SK-N-SH (cell line): Measurements from ENCODE around the gene ADGRB2. TPM values are rescaled to one million over a fixed set of nuclear protein-coding genes. Genes with fewer than 3 reads are reported as not detected.

Source experiments
- CTCF ChIA-PET: fragments of 300-600, 350-600 bp; formaldehyde crosslinking; extraction: SDS; loops from one replicate; lab custom pipeline; 2021; lab: Yijun Ruan, JAX
- POLR2A ChIA-PET: fragments of 350-600 bp; sonication (Branson Sonifier 250); formaldehyde crosslinking; extraction: SDS; loops from one replicate; lab custom pipeline; 2020; ENCODE audit warnings: antibody characterized with exemption, inconsistent platforms; lab: Yijun Ruan, JAX
- DNase-seq: peaks from one replicate; pipeline ENCODE4 v3.0.0; 2012
- H2AFZ ChIP-seq: fragments of 200-600 bp; sonication (generic); 2 replicates; pipeline ENCODE4 v1.8.1; 2016; ENCODE audit warnings: antibody characterized with exemption, mild to moderate bottlenecking, low read depth
- H3F3A ChIP-seq: fragments of 200-600 bp; sonication (generic); replicated peaks from 2 replicates; pipeline ENCODE3; 2016; ENCODE audit warnings: antibody characterized with exemption, mild to moderate bottlenecking; ENCODE audit not compliant: insufficient read depth
- H3K27ac ChIP-seq, 2 experiments: fragments of 200-500 bp in 1 of 2; fragments of 200-600 bp in 1 of 2; sonication (Bioruptor generic) in 1 of 2; sonication (generic), shearing (Covaris generic) in 1 of 2; 2 replicates each; pipeline versions ENCODE4 v1.5.1 to v1.6.1; 2014 to 2016; ENCODE audit warnings: low read depth in 2 of 2, inconsistent platforms in 1 of 2, low read length in 1 of 2, mild to moderate bottlenecking in 1 of 2, mixed read lengths in 1 of 2
- H3K27me3 ChIP-seq: fragments of 200-600 bp; sonication (generic), shearing (Covaris generic); 2 replicates; pipeline ENCODE4 v1.6.1; 2016; ENCODE audit warnings: mixed run types; ENCODE audit not compliant: insufficient read depth
- H3K36me3 ChIP-seq, 2 experiments: fragments of 200-500 bp in 1 of 2; fragments of 200-600 bp in 1 of 2; sonication (Bioruptor generic) in 1 of 2; sonication (generic) in 1 of 2; replicated peaks in 1 of 2; 2 replicates each; pipeline versions ENCODE3 to v1.5.1; 2014 to 2016; ENCODE audit warnings: low read length in 1 of 2, mild to moderate bottlenecking in 1 of 2; ENCODE audit not compliant: insufficient read depth in 2 of 2, control insufficient read depth in 1 of 2
- H3K4me1 ChIP-seq, 2 experiments: fragments of 200-500 bp in 1 of 2; fragments of 200-600 bp in 1 of 2; sonication (Bioruptor generic) in 1 of 2; sonication (generic), shearing (Covaris generic) in 1 of 2; 2 replicates each; pipeline versions ENCODE4 v1.5.1 to v1.6.1; 2014 to 2016; ENCODE audit warnings: low read depth in 1 of 2, low read length in 1 of 2, mixed run types in 1 of 2; ENCODE audit not compliant: insufficient read depth in 2 of 2, control insufficient read depth in 1 of 2
- H3K4me2 ChIP-seq: fragments of 200-600 bp; sonication (generic), shearing (Covaris generic); 2 replicates; pipeline ENCODE4 v1.6.1; 2017; ENCODE audit warnings: mixed run types
- H3K4me3 ChIP-seq, 2 experiments: fragments of 200-500 bp in 1 of 2; fragments of 200-600 bp in 1 of 2; sonication (Bioruptor generic) in 1 of 2; sonication (generic), shearing (Covaris generic) in 1 of 2; 2 replicates each; pipeline versions ENCODE4 v1.5.1 to v1.8.1; 2014 to 2016; ENCODE audit warnings: low read depth in 2 of 2, inconsistent platforms in 1 of 2, low read length in 1 of 2, mild to moderate bottlenecking in 1 of 2, mixed read lengths in 1 of 2, moderate library complexity in 1 of 2
- H3K79me2 ChIP-seq: fragments of 200-600 bp; sonication (generic); 2 replicates; pipeline ENCODE4 v1.8.1; 2017; ENCODE audit warnings: mild to moderate bottlenecking; ENCODE audit not compliant: insufficient read depth
- H3K9ac ChIP-seq: fragments of 200-600 bp; sonication (generic); 2 replicates; pipeline ENCODE4 v1.6.1; 2017; ENCODE audit warnings: mixed run types
- H3K9me2 ChIP-seq: fragments of 200-600 bp; sonication (generic); 2 replicates; pipeline ENCODE4 v1.6.1; 2017; ENCODE audit warnings: mixed run types
- H3K9me3 ChIP-seq: fragments of 200-600 bp; sonication (generic); 2 replicates; pipeline ENCODE4 v1.6.1; 2017; ENCODE audit warnings: mixed run types, mild to moderate bottlenecking, moderate library complexity
- H4K20me1 ChIP-seq: fragments of 200-600 bp; sonication (generic); 2 replicates; pipeline ENCODE4 v1.6.1; 2017; ENCODE audit warnings: mild to moderate bottlenecking, mixed run types; ENCODE audit not compliant: insufficient read depth
- CHD2 ChIP-seq: fragments of 150-350 bp; IDR thresholded peaks from 2 replicates; pipeline ENCODE4 v1.6.1; 2018; ENCODE audit warnings: low read length; ENCODE audit not compliant: partially characterized antibody
- FOXJ3 ChIP-seq: sonication (generic); formaldehyde crosslinking; IDR thresholded peaks from 2 replicates; pipeline ENCODE4 v1.5.1; 2020; ENCODE audit warnings: mild to moderate bottlenecking, missing genetic modification reagents
- FOXM1 ChIP-seq: IDR thresholded peaks from 2 replicates; pipeline ENCODE4 v1.4.0; 2012; ENCODE audit warnings: low read depth, mild to moderate bottlenecking
- RCOR1 ChIP-seq: fragments of 150-350 bp; IDR thresholded peaks from 2 replicates; pipeline ENCODE4 v1.6.1; 2017; ENCODE audit warnings: antibody characterized with exemption, low read length
- RXRA ChIP-seq: IDR thresholded peaks from 2 replicates; pipeline ENCODE4 v1.4.0; 2012; ENCODE audit warnings: low read depth, mild to moderate bottlenecking, borderline replicate concordance
- SIN3A ChIP-seq: IDR thresholded peaks from 2 replicates; pipeline ENCODE4 v1.6.1; 2012; ENCODE audit warnings: low read depth, mild to moderate bottlenecking, low read length, moderate library complexity, borderline replicate concordance
- SMC3 ChIP-seq: IDR thresholded peaks from 2 replicates; pipeline ENCODE4 v1.6.1; 2012; ENCODE audit warnings: low read depth, low read length, improper control_type of control experiment
- YY1 ChIP-seq: IDR thresholded peaks from 2 replicates; pipeline ENCODE4 v1.4.0; 2012; ENCODE audit warnings: low read depth, mild to moderate bottlenecking
- WGBS: methylation state at CpG from one replicate; pipeline ENCODE4 v1.1.6; 2017; ENCODE audit warnings: low lambda C conversion rate; 5-methylcytosine and 5-hydroxymethylcytosine counted together
- polyA plus RNA-seq, 3 experiments: library from polyadenylated mRNA; depleted of rRNA; stranded (reverse); fragments of >200 nt; gene quantifications; 2 replicates each; pipeline ENCODE4 v1.2.3, GENCODE V29; 2012
- TF ChIP-seq, protein P1 (sequence below): IDR thresholded peaks from 2 replicates; pipeline ENCODE4 v1.4.0; 2012; ENCODE audit warnings: low read depth
- TF ChIP-seq, protein P2 (sequence below): fragments of 200-600 bp; sonication (generic); IDR thresholded peaks from 2 replicates; pipeline ENCODE4 v1.6.1; 2017; ENCODE audit warnings: antibody characterized with exemption, mild to moderate bottlenecking, moderate library complexity
- TF ChIP-seq, protein P3 (sequence below): IDR thresholded peaks from 2 replicates; pipeline ENCODE4 v1.4.0; 2012; ENCODE audit warnings: low read depth, borderline replicate concordance
- TF ChIP-seq, protein P4 (sequence below): fragments of 150-350 bp; IDR thresholded peaks from 2 replicates; pipeline ENCODE4 v1.6.1; 2017; ENCODE audit warnings: antibody characterized with exemption, low read length, low read depth, borderline replicate concordance
- TF ChIP-seq, protein P5 (sequence below): IDR thresholded peaks from 2 replicates; pipeline ENCODE4 v1.6.1; 2012; ENCODE audit warnings: mild to moderate bottlenecking, low read depth, low read length, moderate library complexity

ADGRB2 gene
- polyA plus RNA-seq, 1 of the 3 experiments (the other 2 are of a cell fraction), result 13.0 TPM

DNA sequence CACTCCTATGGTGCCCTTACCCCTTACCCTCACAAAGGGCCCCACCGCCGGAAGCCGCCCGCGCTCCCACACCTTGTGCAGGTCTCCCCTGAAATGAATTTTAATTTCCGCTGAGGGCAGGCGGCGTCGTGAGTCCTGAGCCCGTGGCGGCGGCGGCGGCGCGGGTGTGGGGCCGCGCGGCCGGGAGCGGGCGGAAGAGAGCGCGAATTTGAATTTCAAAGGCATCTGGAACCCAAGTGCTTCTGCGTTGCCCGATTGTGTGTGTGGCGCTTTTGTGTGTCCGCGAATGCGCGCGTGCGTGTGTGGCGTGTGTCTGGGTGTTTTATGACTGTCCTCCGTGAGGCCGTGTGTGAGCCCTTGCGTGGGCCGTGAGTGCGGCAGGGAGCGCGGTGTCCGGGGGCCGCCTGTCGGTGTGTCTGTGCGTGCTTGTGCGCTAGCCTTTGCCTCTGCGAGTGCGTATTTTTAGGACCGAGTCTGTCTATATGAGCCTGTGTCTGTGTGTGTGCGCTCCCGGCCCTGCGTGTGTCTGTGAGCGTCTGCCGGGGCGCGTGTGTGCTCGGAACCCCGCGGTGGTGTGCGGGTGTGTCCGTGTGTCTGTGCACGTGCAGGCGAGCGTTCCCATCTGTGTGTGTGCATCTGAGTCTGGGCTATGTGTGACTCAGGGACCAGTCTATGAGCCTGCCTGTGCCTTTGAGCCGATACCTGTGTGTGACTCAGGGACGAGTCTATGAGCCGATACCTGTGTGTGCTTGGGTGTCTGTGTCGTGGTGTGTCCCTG, 7.9 kb upstream of the ADGRB2 start:
- peaks cover 0 to 79% of the 10 kb centered on the region in 2 experiments; a peak in 3 of 4 replicates for H3K4me1 ChIP-seq
- H3K27ac ChIP-seq, result peak overlapping the region in 1 of 2 experiments; percentile 97; a peak in 1 of 4 replicates
- DNase-seq, result no peak
- TF ChIP-seq, protein P1, sequence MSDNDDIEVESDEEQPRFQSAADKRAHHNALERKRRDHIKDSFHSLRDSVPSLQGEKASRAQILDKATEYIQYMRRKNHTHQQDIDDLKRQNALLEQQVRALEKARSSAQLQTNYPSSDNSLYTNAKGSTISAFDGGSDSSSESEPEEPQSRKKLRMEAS, result no peak
- TF ChIP-seq, protein P2, sequence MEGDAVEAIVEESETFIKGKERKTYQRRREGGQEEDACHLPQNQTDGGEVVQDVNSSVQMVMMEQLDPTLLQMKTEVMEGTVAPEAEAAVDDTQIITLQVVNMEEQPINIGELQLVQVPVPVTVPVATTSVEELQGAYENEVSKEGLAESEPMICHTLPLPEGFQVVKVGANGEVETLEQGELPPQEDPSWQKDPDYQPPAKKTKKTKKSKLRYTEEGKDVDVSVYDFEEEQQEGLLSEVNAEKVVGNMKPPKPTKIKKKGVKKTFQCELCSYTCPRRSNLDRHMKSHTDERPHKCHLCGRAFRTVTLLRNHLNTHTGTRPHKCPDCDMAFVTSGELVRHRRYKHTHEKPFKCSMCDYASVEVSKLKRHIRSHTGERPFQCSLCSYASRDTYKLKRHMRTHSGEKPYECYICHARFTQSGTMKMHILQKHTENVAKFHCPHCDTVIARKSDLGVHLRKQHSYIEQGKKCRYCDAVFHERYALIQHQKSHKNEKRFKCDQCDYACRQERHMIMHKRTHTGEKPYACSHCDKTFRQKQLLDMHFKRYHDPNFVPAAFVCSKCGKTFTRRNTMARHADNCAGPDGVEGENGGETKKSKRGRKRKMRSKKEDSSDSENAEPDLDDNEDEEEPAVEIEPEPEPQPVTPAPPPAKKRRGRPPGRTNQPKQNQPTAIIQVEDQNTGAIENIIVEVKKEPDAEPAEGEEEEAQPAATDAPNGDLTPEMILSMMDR, result no peak
- TF ChIP-seq FOXM1 (no peak), SMC3 (no peak), YY1 (no peak), RCOR1 (no peak), CHD2 (no peak), FOXJ3 (no peak)
- TF ChIP-seq, protein P3, sequence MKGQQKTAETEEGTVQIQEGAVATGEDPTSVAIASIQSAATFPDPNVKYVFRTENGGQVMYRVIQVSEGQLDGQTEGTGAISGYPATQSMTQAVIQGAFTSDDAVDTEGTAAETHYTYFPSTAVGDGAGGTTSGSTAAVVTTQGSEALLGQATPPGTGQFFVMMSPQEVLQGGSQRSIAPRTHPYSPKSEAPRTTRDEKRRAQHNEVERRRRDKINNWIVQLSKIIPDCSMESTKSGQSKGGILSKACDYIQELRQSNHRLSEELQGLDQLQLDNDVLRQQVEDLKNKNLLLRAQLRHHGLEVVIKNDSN, result no peak
- no peaks in the 10 kb centered on the region for H3K36me3 ChIP-seq
- H2AFZ ChIP-seq, result no peak overlapping the region
- POLR2A ChIA-PET, result no interaction called here
- no peaks in the 10 kb centered on the region for H3K27me3 ChIP-seq
- 96% methylated on average over 58 of the region's 68 CpGs for WGBS
- no peaks in the 10 kb centered on the region for H3F3A ChIP-seq
- H3K4me2 ChIP-seq, result no peak overlapping the region
- no peak overlapping the region for H3K4me3 ChIP-seq
- no peaks in the 10 kb centered on the region for H4K20me1 ChIP-seq
- CTCF ChIA-PET, result interaction anchor here (8.3 to 25.0 kb wide), 2 partner anchors 13 to 17 kb away, joined by 63 to 707 read pairs; no protein-coding TSS in a partner anchor
- H3K9ac ChIP-seq, result no peak overlapping the region
- H3K9me3 ChIP-seq, result no peaks in the 10 kb centered on the region
- H3K79me2 ChIP-seq, result no peaks in the 10 kb centered on the region
- no peaks in the 10 kb centered on the region for H3K9me2 ChIP-seq

DNA sequence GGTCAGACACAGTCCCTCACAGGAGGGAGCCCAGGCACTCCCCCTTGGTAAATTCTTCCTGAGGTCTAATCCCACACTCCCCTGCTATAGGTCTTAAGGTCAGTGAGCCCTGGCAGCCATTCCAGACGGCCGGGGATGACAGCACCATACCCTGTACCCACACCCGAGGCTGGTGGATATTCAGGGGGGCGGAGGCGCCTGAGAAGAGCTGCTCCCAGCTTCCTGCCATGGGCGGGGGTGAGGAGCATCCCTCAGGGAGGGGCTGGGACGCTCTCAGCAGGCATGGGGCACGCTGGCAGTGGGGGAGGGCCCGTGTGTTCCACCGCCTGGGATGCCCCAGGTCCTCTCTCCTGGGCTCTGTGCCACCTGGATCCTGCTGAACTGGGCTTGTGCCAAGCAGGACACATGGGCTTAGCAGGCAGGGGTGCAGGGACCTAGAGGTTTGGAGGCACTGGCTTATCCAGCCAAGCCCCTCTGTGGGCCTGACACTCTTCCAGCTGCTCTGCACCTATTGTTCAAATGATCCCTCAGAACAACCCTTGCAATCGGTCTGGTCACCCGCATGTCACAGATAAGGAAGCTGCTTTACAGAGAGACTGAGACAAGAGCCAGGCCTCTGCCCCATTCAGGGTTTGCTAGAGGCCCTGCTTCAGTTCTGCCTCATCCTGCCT, 5.7 kb upstream of the ADGRB2 start:
- Histone ChIP-seq H3K36me3 (no peaks in the 10 kb centered on the region), H3K4me3 (no peak overlapping the region), H3F3A (peaks cover 2% of the 10 kb centered on the region), H3K4me2 (peak overlapping the region; percentile 13; the same call in 1 of the 2 replicates), H3K9me3 (no peaks in the 10 kb centered on the region), H3K27ac (peak overlapping the region in 1 of 2 experiments; percentile 97; a peak in 2 of 4 replicates), H3K79me2 (no peaks in the 10 kb centered on the region), H3K9me2 (no peaks in the 10 kb centered on the region), H3K4me1 (peaks cover 0 to 82% of the 10 kb centered on the region in 2 experiments; a peak in 3 of 4 replicates), H4K20me1 (no peaks in the 10 kb centered on the region), H3K9ac (no peak overlapping the region), H2AFZ (no peak overlapping the region), H3K27me3 (no peaks in the 10 kb centered on the region)
- ChIA-PET CTCF (interaction anchor here (0.6 to 25.0 kb wide), 5 partner anchors 15 to 56 kb away, joined by 3 to 707 read pairs (median 3); no protein-coding TSS in a partner anchor), POLR2A (interaction anchor here (0.7 to 2.2 kb wide), 3 partner anchors 13 to 19 kb away, joined by 3 to 67 read pairs (median 13); no protein-coding TSS in a partner anchor)
- peak; percentile 87 for DNase-seq
- 35% methylated on average over 8 of the region's 12 CpGs for WGBS
- TF ChIP-seq, protein P4, sequence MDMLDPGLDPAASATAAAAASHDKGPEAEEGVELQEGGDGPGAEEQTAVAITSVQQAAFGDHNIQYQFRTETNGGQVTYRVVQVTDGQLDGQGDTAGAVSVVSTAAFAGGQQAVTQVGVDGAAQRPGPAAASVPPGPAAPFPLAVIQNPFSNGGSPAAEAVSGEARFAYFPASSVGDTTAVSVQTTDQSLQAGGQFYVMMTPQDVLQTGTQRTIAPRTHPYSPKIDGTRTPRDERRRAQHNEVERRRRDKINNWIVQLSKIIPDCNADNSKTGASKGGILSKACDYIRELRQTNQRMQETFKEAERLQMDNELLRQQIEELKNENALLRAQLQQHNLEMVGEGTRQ, result no peak
- TF ChIP-seq SIN3A (no peak), RXRA (no peak)
- TF ChIP-seq, protein P2, result no peak
- TF ChIP-seq, protein P5, sequence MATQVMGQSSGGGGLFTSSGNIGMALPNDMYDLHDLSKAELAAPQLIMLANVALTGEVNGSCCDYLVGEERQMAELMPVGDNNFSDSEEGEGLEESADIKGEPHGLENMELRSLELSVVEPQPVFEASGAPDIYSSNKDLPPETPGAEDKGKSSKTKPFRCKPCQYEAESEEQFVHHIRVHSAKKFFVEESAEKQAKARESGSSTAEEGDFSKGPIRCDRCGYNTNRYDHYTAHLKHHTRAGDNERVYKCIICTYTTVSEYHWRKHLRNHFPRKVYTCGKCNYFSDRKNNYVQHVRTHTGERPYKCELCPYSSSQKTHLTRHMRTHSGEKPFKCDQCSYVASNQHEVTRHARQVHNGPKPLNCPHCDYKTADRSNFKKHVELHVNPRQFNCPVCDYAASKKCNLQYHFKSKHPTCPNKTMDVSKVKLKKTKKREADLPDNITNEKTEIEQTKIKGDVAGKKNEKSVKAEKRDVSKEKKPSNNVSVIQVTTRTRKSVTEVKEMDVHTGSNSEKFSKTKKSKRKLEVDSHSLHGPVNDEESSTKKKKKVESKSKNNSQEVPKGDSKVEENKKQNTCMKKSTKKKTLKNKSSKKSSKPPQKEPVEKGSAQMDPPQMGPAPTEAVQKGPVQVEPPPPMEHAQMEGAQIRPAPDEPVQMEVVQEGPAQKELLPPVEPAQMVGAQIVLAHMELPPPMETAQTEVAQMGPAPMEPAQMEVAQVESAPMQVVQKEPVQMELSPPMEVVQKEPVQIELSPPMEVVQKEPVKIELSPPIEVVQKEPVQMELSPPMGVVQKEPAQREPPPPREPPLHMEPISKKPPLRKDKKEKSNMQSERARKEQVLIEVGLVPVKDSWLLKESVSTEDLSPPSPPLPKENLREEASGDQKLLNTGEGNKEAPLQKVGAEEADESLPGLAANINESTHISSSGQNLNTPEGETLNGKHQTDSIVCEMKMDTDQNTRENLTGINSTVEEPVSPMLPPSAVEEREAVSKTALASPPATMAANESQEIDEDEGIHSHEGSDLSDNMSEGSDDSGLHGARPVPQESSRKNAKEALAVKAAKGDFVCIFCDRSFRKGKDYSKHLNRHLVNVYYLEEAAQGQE, result no peak
